H1 (cell line): ENCODE data around the gene FOXF1. TPM values are rescaled to one million over a fixed set of nuclear protein-coding genes. Genes with fewer than 3 reads are reported as not detected.
A peak's percentile ranks its signal among the peaks of the same experiment; 100 is the strongest.

ENCODE experiments used
- CTCF ChIA-PET: fragments of 300-600 bp; sonication (Branson Sonifier 250); formaldehyde crosslinking; loops from one replicate; lab custom pipeline; 2021; ENCODE audit not compliant: partially characterized antibody; lab: Charles Lee
- POLR2A ChIA-PET: fragments of 300-600 bp; sonication (Branson Sonifier 250); formaldehyde crosslinking; loops from one replicate; lab custom pipeline; 2021; ENCODE audit warnings: inconsistent platforms; ENCODE audit not compliant: partially characterized antibody; lab: Charles Lee
- DNase-seq, 2 experiments: peaks; one replicate each; pipeline versions ENCODE4 v3.0.0 to v3.0.0-alpha.2; 2010 to 2022; ENCODE audit warnings: low spot score in 2 of 2, low read depth in 1 of 2, mixed read lengths in 1 of 2
- FAIRE-seq: peaks from 2 replicates; lab custom pipeline; 2011; peaks lifted over from hg19 to GRCh38; lab: Jason Lieb, UNC
- H2AFZ ChIP-seq: 2 replicates; pipeline ENCODE4 v1.8.1; 2012; ENCODE audit warnings: low read length, inconsistent platforms
- H2AK5ac ChIP-seq: 2 replicates; pipeline ENCODE4 v1.6.1; 2013; ENCODE audit warnings: low read depth, low read length
- H2BK120ac ChIP-seq: replicated peaks from 2 replicates; pipeline ENCODE3; 2013; ENCODE audit warnings: low read depth, low read length, inconsistent platforms
- H2BK12ac ChIP-seq: 2 replicates; pipeline ENCODE4 v1.6.1; 2013; ENCODE audit warnings: low read depth, low read length
- H2BK15ac ChIP-seq: 2 replicates; pipeline ENCODE4 v1.6.1; 2013; ENCODE audit warnings: low read length
- H2BK20ac ChIP-seq: 2 replicates; pipeline ENCODE4 v1.6.1; 2013; ENCODE audit warnings: low read length
- H2BK5ac ChIP-seq: 2 replicates; pipeline ENCODE4 v1.6.1; 2013; ENCODE audit warnings: low read depth, low read length
- H3K14ac ChIP-seq: 2 replicates; pipeline ENCODE4 v1.6.1; 2013; ENCODE audit warnings: inconsistent platforms; ENCODE audit not compliant: insufficient read length
- H3K18ac ChIP-seq: 2 replicates; pipeline ENCODE4 v1.6.1; 2013; ENCODE audit warnings: low read length; ENCODE audit errors: extremely low read depth
- H3K23ac ChIP-seq: 2 replicates; pipeline ENCODE4 v1.6.1; 2013; ENCODE audit warnings: inconsistent platforms; ENCODE audit not compliant: insufficient read length
- H3K23me2 ChIP-seq: 2 replicates; pipeline ENCODE4 v1.6.1; 2013; ENCODE audit warnings: low read depth, low read length
- H3K27ac ChIP-seq: 2 replicates; pipeline ENCODE4 v1.6.1; 2011; ENCODE audit warnings: low read depth, low read length, inconsistent platforms
- H3K27me3 ChIP-seq, 4 experiments: replicated peaks in 1 of 4; 1 replicate in 1 of 4; 2 replicates in 3 of 4; pipeline versions ENCODE4 v1.6.1 to v1.8.1; 2011 to 2013; ENCODE audit warnings: low read length in 3 of 4, mild to moderate bottlenecking in 3 of 4, inconsistent platforms in 2 of 4, mixed read lengths in 2 of 4, moderate library complexity in 1 of 4; ENCODE audit not compliant: control insufficient read depth in 3 of 4, insufficient read depth in 3 of 4; ENCODE audit errors: extremely low read depth in 1 of 4
- H3K36me3 ChIP-seq, 4 experiments: 2 replicates each; pipeline versions ENCODE4 v1.6.1 to v1.8.1; 2011 to 2013; ENCODE audit warnings: mild to moderate bottlenecking in 4 of 4, low read length in 3 of 4, moderate library complexity in 2 of 4, control low read depth in 1 of 4, inconsistent platforms in 1 of 4; ENCODE audit not compliant: insufficient read depth in 4 of 4, control insufficient read depth in 2 of 4
- H3K4ac ChIP-seq: replicated peaks from 2 replicates; pipeline ENCODE3; 2013; ENCODE audit warnings: low read length, low read depth, mixed read lengths, inconsistent platforms; ENCODE audit not compliant: insufficient read length
- H3K4me1 ChIP-seq, 4 experiments: replicated peaks in 1 of 4; 1 replicate in 1 of 4; 2 replicates in 3 of 4; pipeline versions ENCODE4 v1.6.1 to v1.8.1; 2011 to 2013; ENCODE audit warnings: low read length in 3 of 4, inconsistent platforms in 2 of 4, mixed read lengths in 1 of 4; ENCODE audit not compliant: insufficient read depth in 4 of 4, control insufficient read depth in 3 of 4
- H3K4me2 ChIP-seq, 2 experiments: 2 replicates each; pipeline versions ENCODE4 v1.6.1 to v1.8.1; 2011 to 2013; ENCODE audit warnings: low read depth in 2 of 2, low read length in 2 of 2, control low read depth in 1 of 2, inconsistent platforms in 1 of 2, mild to moderate bottlenecking in 1 of 2; ENCODE audit not compliant: insufficient read depth in 1 of 2
- H3K4me3 ChIP-seq, 4 experiments: fragments of 200-600, 300-600 bp in 1 of 4; sonication (generic), shearing (Covaris generic), sonication (Bioruptor Twin) in 1 of 4; 2 replicates each; pipeline versions ENCODE4 v1.5.1 to v1.8.1; 2011 to 2016; ENCODE audit warnings: low read length in 4 of 4, low read depth in 3 of 4, control low read depth in 2 of 4, inconsistent platforms in 2 of 4, mild to moderate bottlenecking in 2 of 4, mixed read lengths in 1 of 4, moderate library complexity in 1 of 4; ENCODE audit not compliant: insufficient read depth in 2 of 4; ENCODE audit errors: extremely low read depth in 1 of 4
- H3K56ac ChIP-seq: replicated peaks from 2 replicates; pipeline ENCODE3; 2013; ENCODE audit warnings: low read depth, mild to moderate bottlenecking, mixed read lengths, low read length, inconsistent platforms; ENCODE audit not compliant: insufficient read length
- H3K79me1 ChIP-seq: 2 replicates; pipeline ENCODE4 v1.6.1; 2013; ENCODE audit warnings: low read depth, low read length, control low read depth
- H3K79me2 ChIP-seq, 2 experiments: 2 replicates each; pipeline versions ENCODE4 v1.6.1 to v1.8.1; 2012 to 2013; ENCODE audit warnings: low read length in 2 of 2, mild to moderate bottlenecking in 2 of 2, inconsistent platforms in 1 of 2; ENCODE audit not compliant: insufficient read depth in 2 of 2, control insufficient read depth in 1 of 2
- H3K9ac ChIP-seq, 4 experiments: replicated peaks in 1 of 4; 1 replicate in 1 of 4; 2 replicates in 3 of 4; pipeline versions ENCODE4 v1.6.1 to v1.8.1; 2011 to 2013; ENCODE audit warnings: low read depth in 3 of 4, low read length in 3 of 4, control low read depth in 2 of 4, mild to moderate bottlenecking in 2 of 4, moderate library complexity in 2 of 4, inconsistent platforms in 1 of 4; ENCODE audit errors: extremely low read depth in 1 of 4
- H3K9me3 ChIP-seq, 2 experiments: 2 replicates each; pipeline versions ENCODE4 v1.6.1 to v1.8.1; 2012 to 2013; ENCODE audit warnings: mild to moderate bottlenecking in 2 of 2, moderate library complexity in 2 of 2, control low read depth in 1 of 2, inconsistent platforms in 1 of 2, low read depth in 1 of 2, low read length in 1 of 2, mixed read lengths in 1 of 2; ENCODE audit not compliant: insufficient read depth in 2 of 2
- H4K20me1 ChIP-seq, 2 experiments: replicated peaks in 1 of 2; 2 replicates each; pipeline versions ENCODE3 to v1.8.1; 2011 to 2013; ENCODE audit warnings: inconsistent platforms in 2 of 2, low read length in 2 of 2, mild to moderate bottlenecking in 1 of 2; ENCODE audit not compliant: insufficient read depth in 2 of 2, control insufficient read depth in 1 of 2
- H4K5ac ChIP-seq: 2 replicates; pipeline ENCODE4 v1.6.1; 2013; ENCODE audit warnings: low read length, low read depth, mixed read lengths, inconsistent platforms; ENCODE audit not compliant: insufficient read length
- H4K8ac ChIP-seq: 2 replicates; pipeline ENCODE4 v1.8.0; 2013; ENCODE audit warnings: mild to moderate bottlenecking, moderate library complexity, low read length, inconsistent platforms; ENCODE audit not compliant: insufficient read depth; ENCODE audit errors: extremely low read depth
- H4K91ac ChIP-seq: replicated peaks from 2 replicates; pipeline ENCODE3; 2013; ENCODE audit warnings: low read length, mixed read lengths, inconsistent platforms; ENCODE audit not compliant: insufficient read length
- CBX8 ChIP-seq: fragments of 300-800, 300-1000 bp; sonication (generic); IDR thresholded peaks from 2 replicates; pipeline ENCODE4 v1.7.1; 2016; ENCODE audit warnings: low read depth, low read length, borderline replicate concordance
- EZH2 ChIP-seq: fragments of 200-600 bp; sonication (generic); IDR thresholded peaks from 2 replicates; pipeline ENCODE4 v1.7.1; 2012; ENCODE audit warnings: low read depth, mild to moderate bottlenecking, moderate library complexity, low read length, inconsistent platforms; ENCODE audit not compliant: severe bottlenecking
- SIRT6 ChIP-seq: IDR thresholded peaks from one replicate; pipeline ENCODE4 v1.7.1; 2012; ENCODE audit warnings: low read length, inconsistent platforms
- SUZ12 ChIP-seq: fragments of 200-600 bp; sonication (generic); IDR thresholded peaks from 2 replicates; pipeline ENCODE4 v1.6.1; 2012; ENCODE audit warnings: mild to moderate bottlenecking, inconsistent platforms, low read length, moderate library complexity, mixed read lengths
- TAF1 ChIP-seq: IDR thresholded peaks from 2 replicates; pipeline ENCODE4 v1.6.1; 2011; ENCODE audit warnings: mild to moderate bottlenecking, low read depth, low read length
- WGBS, 2 experiments: shearing (Covaris generic) in 1 of 2; methylation state at CpG; one replicate each; pipeline versions ENCODE4 v1.1.6 to v1.1.7; 2013 to 2015; ENCODE audit warnings: low lambda C conversion rate in 2 of 2, mixed read lengths in 2 of 2, inconsistent platforms in 1 of 2, low coverage in 1 of 2, missing lambda C conversion rate in 1 of 2; ENCODE audit not compliant: insufficient replicate concordance in 2 of 2, insufficient coverage in 1 of 2, insufficient read length in 1 of 2; ENCODE audit errors: extremely low coverage in 1 of 2, missing lambda C conversion rate in 1 of 2; 5-methylcytosine and 5-hydroxymethylcytosine counted together
- polyA plus RNA-seq, 7 experiments: library from polyadenylated mRNA; depleted of rRNA in 3 of 7; stranded (reverse) in 5 of 7; unstranded in 2 of 7; fragments of >200 nt in 5 of 7; fragments of 200-250 nt in 2 of 7; gene quantifications; 1 replicate in 5 of 7; 2 replicates in 1 of 7; 4 replicates in 1 of 7; pipeline versions ENCODE4 v1.2.1 to v1.2.3, GENCODE V29; 2011 to 2013; ENCODE audit warnings: missing spikeins in 2 of 7, mixed read lengths in 2 of 7
- total RNA-seq: library from RNA; stranded (reverse); fragmentation: NEBNext Ultra II Directional; extraction: Animal tissue kit (Norgen Biotek cat#: 25700); gene quantifications from 2 replicates; pipeline ENCODE4 v1.2.1, GENCODE V29; 2021

FOXF1 gene
- total and polyA plus RNA-seq, 2 of the 8 experiments (the other 6 are each of a cell fraction or from before 2014, with no cell fraction given): 0.02 TPM; not detected in 1

DNA sequence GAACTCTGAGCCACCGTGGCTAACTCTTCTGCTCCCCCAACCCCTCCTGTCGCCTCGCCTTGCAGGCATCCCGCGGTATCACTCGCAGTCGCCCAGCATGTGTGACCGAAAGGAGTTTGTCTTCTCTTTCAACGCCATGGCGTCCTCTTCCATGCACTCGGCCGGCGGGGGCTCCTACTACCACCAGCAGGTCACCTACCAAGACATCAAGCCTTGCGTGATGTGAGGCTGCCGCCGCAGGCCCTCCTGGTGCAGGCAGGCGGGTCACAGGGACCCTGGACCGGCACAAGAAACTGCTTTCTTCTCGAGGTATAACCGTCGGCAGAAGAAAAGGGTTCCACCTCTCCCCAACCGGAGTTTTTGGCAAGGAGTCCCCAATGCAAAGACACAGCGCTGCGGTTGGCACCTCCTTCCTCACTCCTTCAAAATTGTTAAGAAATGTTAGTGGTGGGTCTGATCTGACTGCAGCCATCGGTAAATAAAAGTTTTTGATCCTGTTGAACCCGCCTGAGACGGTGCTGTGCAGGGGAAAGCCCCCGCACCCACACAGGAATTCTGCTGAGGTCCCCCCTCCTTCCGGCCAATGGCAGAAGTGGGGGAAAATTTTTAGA is 2.6 kb downstream of the FOXF1 start:
- peak overlapping the region; percentile 78; the same call in 1 of the 2 replicates for H3K18ac ChIP-seq
- CTCF ChIA-PET: interaction anchor here (1.4 to 1.5 kb wide), 2 partner anchors 172 to 260 kb away, joined by 3 to 6 read pairs; no protein-coding TSS in a partner anchor
- no peak overlapping the region for H3K14ac ChIP-seq
- no peak overlapping the region for H2BK120ac ChIP-seq
- peaks cover 87 to 97% (median 95%) of the 10 kb centered on the region in 4 experiments for H3K27me3 ChIP-seq
- WGBS, 2 experiments: 5% methylated on average over 29 of the region's 29 CpGs; no CpG with 5 or more reads in 1 of the 2 experiments
- H2AK5ac ChIP-seq: no peak overlapping the region
- no peaks in the 10 kb centered on the region for H3K79me2 ChIP-seq
- peak overlapping the region; percentile 86; the same call in 1 of the 2 replicates for H2BK20ac ChIP-seq
- no peak overlapping the region for H3K23ac ChIP-seq
- peak overlapping the region; percentile 68; the same call in 1 of the 2 replicates for H2BK12ac ChIP-seq
- no peak overlapping the region for H3K4ac ChIP-seq
- no peak overlapping the region for H3K56ac ChIP-seq
- H3K36me3 ChIP-seq: peaks cover 0 to 7% (median 0%) of the 10 kb centered on the region in 4 experiments; a peak in 1 of 8 replicates
- TF ChIP-seq SUZ12 (peak; percentile 98), EZH2 (peak; percentile 98), TAF1 (no peak), SIRT6 (no peak), CBX8 (peak; percentile 72)
- TF ChIP-seq, all 59 proteins: peak for 3
- Histone ChIP-seq H4K8ac (peak overlapping the region; percentile 4; the same call in 1 of the 2 replicates), H3K79me1 (no peaks in the 10 kb centered on the region), H3K4me1 (peaks cover 3 to 45% (median 26%) of the 10 kb centered on the region in 4 experiments), H4K20me1 (peaks cover 13 to 28% of the 10 kb centered on the region in 2 experiments), H2BK5ac (no peak overlapping the region), H3K27ac (no peak overlapping the region), H4K5ac (no peak overlapping the region), H2AFZ (no peak overlapping the region), H3K4me2 (peak overlapping the region; percentile 36 to 38; a peak in 3 of 4 replicates), H4K91ac (no peak overlapping the region), H3K9me3 (no peaks in the 10 kb centered on the region; a peak in 1 of 4 replicates), H3K23me2 (peaks cover 5% of the 10 kb centered on the region; the same call in 1 of the 2 replicates), H3K9ac (no peak overlapping the region), H2BK15ac (0 out of 2 replicates have a peak overlapping the region, but pooled peaks have one; percentile 46), H3K4me3 (no peak overlapping the region)
- DNase-seq (peak in 1 of 2 experiments; percentile 69), FAIRE-seq (no peak)
- POLR2A ChIA-PET: interaction anchor here (1.0 kb wide), 1 partner anchor 12 kb away, joined by 3 read pairs; no protein-coding TSS in a partner anchor
